HG03159 (cell line): Measurements from ENCODE around the gene ZNF423.

Experiments
- ATAC-seq: cut with Tn5 transposase; IDR thresholded peaks from one replicate; pipeline ENCODE4 v1.9.1; 2021; ENCODE audit warnings: mild to moderate bottlenecking, moderate library complexity; ENCODE audit not compliant: unreplicated experiment

ZNF423 gene

DNA sequence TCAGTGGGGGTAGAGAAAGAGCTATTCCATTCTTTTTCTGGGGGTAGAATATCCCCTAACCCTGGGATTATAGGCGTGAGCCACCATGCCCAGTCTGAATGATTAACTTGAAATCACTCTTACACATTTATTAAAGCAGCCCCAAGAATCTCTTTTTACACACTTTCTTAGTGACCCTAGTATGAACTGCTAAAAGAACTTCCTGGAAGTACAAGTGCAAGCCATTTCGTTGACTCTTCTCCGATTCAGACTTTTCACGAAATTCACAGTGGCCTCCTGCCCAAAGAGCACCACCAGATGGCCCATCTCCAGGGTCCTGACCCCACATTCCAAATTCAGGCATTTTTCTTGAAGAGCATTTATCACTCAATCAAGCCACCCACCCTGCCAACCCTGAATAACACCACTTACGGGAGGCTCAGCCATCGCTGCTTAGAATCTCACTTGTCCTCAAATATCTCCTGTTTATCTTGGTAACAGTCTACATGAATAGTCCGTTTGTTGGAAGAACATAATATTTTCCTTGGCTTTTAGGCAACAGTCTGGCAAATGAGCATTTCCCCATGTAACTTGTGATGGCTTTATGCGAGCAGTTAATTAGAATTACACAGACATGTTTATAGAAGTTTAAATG, 28.0 kb downstream of the ZNF423 start:
- no peak for ATAC-seq

DNA sequence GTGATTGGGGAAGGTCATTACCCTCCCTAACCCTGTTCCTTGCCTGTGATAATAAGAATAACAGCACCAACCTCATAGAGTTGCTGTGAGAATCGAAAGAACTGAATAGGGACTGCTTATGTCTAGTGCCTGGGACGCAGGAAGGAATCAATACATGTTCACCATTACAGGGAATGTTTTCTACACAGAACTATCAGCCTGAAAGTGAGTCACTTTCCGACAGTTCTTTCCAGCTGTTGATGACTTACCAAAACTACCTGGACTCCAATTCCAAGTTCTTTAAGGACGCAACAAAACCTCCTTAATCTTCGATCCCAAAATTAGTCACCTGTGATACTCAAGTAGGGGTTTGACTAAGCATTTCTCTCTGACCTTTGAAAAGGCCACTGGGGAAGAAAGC, 29.4 kb downstream of the ZNF423 start:
- no peak for ATAC-seq

DNA sequence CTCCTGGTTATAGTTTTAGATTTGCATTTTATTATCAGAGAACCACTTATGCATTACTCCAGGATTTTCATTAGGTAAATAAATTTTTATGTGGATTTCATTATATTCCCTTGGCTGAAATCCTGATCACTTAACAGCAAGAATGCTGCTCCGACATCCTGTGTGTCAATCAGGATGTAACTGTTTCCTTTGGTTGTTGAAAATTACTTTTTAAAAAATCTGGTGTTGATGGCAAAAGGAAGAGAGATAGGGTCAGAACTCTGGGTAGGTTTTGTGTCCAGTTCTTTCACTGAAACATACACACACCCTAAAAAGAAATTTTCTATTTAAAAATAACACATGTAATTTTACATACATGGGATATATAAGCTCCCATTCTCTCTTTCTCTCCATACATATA, 30.9 kb downstream of the ZNF423 start:
- ATAC-seq, result no peak

DNA sequence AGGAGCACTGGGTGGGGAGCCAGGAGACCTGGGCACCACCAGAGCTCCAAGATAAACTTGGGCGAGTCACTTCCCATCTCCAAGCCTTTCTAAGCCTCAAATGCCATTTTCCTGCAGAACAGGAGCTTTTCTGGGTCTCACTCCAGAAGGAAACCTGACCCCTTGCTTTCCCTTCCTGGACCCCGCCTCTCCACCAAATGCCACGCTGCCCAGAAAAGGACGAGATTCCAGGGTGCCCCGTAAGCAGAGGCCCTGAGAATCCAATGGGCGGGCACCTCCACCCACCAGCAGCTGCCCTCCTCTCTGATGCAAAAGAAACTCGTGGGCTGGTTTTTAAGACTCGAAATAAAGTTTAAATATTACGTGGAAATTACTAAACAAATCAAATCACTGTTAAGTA, 31.3 kb downstream of the ZNF423 start:
- no peak for ATAC-seq

DNA sequence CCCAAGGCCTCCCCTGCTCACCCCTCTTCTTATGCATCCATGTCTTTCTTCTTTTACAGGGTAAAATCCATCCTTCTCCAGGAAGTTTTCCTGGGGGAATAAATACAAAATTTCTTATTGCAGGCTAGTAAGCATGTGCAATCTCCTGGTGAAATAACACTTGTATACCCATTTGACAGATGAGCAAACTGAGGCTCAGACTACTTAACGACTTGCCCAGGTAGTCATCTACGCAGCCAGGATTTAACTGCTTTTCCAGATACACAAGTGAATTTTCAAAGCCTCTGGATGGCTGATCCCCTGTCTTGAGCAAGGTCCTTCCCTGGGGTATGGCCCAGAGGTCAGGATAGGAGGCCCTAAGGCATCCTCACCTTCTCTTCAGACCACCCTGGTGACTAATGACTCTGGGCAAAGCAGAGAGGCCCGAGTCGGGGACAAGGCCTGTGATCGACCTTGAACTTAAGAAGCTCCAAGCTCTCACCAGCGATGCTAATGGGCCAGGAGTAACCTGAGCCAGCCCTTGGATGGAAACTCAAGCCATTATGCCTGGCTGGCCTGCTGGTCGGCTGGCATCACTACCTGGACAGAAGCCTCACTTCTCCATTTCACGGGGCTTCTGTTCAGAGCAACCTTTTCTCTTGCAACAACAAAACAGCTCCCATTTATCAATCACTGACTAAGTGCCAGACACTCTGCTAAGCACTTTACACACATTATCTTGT, 33.1 kb downstream of the ZNF423 start:
- ATAC-seq, result no peak

DNA sequence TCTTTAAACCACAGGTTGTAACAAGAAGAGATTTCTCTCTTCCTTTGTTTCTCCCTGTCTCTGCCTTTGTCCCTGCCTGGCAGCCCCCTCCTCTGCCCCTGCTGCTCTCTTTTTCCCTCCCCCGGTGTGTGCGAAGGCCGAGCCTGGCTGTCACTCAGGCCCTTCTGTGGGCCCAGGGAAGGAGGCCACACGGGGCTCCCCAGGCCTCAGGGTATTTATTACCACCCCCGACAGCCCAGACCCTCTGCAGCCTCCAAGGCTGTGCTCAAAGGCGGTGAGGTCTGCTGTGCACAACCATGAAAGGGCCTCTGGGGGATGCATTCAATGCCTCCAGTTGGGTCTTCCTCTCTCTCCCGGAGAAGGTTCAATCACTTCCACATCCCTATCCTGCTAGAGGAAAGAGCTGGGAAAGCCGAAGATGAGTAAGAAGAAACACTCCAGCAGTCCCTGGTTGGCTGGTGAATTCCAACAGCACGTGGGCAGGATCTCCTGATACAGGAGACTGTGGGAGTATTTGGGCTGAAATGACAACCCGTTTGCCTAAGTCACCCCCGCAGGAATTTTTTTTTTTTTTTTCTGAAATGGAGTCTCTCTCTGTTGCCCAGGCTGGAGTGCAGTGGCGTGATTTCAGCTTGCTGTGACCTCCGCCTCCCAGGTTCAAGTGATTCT, 34.2 kb downstream of the ZNF423 start:
- no peak for ATAC-seq

DNA sequence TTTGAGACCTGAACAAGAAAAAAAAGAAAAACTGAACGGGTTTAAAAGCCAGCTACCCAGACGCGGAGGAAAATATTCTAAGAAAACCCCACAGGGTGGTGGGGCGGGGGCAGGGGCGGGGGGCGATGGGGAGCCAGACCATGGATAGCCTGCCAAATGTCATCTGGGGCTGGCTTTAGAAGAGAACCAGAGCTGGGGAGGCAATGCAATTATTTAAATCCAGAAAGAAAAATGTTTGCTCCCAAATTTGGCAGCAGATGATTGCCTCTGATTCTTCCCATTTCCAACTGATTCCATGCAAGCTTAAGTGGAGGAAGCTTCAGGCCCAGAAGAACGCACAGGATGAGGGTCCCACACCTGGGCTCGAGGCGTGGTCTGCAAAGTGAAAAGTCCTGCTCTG, 34.8 kb downstream of the ZNF423 start:
- no peak for ATAC-seq

DNA sequence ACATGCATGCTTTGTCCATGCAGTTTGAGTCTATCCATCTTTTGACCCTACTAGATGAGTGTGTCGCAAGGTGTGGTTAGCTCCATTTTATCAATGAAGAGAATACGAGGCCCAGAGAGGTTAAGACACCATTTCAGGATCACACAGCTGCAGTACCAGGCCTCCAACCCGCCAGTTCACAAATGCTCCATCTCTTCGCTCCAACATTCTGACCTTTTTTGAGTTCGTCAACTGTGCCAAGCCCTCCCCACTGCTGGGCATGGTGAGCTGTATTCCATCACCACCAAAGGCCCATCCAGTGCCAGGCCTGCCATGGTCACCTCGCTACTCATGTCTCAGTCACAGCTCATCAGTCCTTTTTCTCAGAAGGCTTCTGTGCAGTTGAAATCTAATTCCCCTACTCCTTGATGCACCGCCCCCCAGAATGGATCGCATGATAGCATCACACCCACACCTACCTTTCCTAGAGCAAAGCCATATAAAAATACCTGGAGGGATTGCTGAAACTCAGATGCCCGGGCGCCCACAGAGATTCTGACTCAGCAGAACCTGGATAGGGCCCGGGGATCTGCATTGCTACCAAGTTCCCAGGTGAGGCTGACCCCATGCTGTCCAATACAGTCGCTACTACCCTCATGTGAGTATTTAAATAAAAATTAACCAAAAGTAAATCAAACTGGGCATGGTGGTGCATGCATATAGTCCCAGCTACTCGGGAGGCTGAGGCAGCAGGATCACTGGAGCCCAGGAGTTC, 38.0 kb downstream of the ZNF423 start:
- ATAC-seq, result no peak

DNA sequence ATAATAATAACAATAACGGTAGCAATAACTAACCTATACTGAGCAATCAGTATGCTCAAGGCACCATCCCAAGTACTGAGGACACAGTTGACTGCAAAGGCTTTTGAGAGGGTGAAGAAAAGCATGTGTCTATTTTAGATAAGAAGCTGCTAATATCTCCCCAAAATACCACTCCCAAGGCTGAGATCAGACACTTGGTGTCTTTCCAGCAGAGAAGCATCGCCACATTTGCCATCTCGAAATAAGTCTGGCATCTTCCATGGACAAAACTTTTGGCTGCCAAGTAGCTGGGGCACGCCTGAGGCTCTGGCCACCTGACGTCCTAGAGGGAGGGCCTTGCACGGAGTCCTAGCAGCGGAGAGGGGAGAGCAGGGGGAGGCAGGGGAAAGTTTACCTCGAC, 39.0 kb downstream of the ZNF423 start:
- ATAC-seq, result no peak

DNA sequence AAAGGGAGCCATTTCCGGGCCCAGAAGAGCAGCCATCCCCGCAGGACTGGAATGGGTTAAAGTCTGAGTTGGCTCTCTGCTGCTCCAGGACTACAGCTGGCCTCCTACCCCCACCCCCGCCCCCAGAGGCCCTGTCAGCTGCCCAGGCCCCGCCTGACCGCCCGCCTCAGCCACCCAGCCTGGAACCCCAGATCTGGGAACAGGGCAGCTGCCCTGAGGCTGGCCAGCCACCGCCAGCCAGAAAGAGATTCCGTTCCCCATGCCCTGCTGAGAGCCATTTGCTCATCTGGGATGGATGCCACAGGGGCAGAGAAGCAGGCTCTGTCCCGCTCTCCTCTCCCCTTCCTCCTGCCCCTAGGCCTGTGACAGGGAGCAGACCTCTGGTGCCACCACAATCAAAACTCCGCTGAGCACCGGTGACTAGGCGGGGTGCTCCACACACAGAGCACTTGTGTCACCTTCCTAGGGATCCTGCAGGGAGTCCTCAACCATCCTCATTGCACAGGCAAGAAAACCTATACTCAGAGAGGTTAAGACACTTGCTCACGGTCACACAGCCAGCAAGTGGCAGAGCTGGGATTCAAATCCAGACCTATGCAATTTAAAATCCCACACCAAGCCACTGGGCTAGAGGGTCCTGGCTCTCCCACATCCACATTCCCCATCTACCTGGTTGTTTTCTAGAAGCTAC, 44.1 kb downstream of the ZNF423 start:
- no peak for ATAC-seq

DNA sequence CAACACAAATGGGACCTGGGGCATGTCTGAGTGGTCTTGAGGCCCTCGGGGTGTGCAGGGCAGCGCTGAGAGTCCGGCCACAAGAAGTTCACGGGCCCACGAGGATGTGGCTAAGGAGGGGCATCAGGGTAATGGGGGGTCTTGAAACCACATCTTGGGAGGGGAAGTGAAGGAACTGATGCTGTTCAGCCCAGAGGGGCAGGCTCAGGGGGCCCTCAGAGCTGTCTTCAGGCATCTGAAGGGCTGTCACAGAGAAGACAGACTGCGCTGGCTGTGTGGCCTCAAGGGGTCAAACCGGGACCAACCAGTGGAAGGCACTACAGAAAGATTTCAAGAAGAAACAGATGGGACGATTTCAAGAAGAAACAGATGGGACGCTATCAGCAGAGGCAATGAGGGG, 45.1 kb downstream of the ZNF423 start:
- no peak for ATAC-seq

DNA sequence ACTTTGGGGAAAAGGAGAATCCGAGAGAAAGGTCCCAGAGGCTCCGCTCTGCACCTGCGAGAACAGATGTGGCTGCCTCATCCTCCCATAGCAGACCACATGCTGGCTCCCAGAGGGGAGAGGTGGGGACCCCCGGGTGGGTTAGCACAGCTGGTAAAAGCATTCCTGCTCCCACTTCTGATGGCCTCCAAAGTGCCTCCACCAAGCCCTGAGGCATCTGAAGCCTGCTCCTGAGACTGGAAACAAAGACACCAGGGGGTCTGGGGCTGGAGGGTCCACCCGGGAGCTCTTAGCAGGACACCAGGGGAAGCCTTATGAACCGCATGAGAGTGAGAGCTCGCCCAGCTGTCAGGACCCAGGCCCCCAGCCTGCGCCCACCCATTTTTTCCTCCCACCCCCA, 46.4 kb downstream of the ZNF423 start:
- no peak for ATAC-seq

DNA sequence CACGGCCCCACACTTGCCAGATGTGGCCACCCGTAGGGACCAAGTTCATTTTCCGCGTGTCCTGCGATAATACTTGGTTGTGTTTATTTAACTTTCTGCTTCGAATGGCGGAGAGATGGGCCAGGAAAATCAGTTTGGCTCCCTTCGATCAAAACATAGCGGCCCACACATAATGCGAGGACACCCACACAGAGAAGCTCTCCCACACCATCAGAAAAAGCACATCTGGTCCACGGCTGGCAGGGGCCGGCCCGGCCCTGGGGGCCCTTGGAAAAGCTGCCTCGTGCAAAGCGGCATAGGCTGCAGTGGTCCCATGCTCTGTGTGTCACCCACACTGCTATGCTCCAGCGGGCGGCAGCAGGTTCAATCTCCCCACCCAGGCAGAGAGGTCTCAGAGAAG, 46.9 kb downstream of the ZNF423 start:
- ATAC-seq, result no peak

DNA sequence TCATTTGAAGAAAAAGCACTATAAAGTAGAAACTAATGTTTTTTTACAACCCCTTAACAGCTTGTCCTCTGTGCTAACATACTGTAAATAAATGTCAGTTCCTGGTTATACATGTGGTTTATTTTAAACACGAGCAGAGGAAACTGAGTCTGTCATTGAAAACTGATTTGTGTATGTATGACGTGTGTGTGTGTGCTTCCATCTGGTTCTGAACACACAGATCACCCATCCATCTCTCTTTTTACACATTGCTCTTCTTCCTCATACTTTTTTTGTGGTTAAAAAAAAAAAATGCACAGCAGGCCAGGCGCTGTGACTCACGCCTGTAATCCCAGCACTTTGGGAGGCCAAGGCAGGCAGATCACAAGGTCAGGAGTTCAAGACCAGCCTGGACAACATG, 49.5 kb downstream of the ZNF423 start:
- no peak for ATAC-seq

DNA sequence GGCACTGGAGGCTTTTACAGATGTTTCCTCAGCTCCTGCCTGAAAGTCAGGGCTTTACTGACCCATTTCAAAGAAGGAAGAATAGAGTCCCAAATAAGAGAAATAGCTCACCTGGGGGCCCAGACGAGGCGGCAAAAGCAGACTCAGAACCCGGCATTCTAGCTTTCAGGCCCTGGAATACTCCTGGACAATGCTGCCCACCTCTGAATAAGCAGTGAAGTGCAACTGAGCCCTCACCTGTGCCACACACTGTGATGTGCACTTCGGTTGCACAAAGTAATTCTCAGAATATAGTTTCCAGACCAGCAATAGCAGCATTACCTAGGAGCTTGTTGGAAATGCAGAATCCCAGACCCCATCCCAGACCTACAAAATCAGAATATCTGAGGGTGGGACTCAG, 54.6 kb downstream of the ZNF423 start:
- ATAC-seq, result no peak

DNA sequence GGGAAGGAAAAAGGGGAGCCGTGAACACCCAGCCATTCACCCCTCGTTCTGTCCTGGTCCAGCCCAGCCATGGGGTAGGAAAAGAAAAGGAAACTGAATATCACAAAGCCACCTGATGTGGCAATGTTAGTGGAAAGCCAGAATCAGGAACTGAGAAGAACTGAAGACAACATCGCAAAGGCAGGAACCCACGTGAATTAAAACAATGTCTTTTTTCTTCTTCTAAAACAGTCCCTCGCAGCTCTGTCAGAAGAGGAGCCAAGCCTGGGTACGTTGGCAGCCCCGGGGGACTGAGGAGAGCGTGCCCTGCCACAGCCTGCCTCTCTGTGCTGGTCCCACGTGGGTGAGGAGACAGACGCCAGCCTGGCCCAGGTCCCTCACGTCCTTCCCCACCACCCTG, 55.0 kb downstream of the ZNF423 start:
- peak; percentile 57 for ATAC-seq

DNA sequence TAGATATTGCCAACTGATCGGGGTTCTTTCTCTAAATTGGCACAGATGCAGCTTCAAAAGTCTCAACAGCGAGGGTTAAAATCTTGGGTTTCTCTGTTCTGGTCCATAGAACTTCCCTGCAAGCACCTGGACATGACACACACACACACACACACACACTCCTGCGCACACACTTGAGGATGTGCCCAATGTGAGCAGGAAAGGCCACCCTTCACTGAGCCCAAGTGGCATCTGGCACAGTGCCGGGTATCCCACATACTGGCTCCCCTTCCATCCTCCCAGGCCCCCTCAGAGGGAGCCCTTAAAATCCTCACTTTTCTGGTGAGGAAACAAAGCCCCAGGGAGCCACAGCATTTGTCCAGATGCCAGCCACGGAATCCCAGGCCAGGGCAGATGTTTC, 55.5 kb downstream of the ZNF423 start:
- ATAC-seq, result no peak

DNA sequence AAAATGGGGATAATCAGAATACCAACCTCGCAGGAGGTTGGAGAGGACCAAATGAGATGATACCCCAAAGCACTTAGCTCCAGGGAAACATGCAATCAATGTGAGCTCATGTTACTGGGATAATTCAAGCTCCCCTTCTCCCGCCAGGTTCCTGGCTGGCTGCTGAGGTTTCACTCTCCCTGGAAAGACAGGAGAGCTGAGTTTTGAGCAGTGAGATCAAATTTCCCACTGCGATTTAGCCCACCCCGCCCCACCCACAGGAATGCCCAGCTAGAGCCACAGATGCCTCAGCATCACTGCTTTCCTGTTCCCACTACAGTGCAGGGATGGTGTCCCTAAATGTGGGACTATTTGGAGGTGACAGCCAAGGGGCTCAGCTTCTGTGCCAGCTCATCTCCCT, 56.7 kb downstream of the ZNF423 start:
- no peak for ATAC-seq

DNA sequence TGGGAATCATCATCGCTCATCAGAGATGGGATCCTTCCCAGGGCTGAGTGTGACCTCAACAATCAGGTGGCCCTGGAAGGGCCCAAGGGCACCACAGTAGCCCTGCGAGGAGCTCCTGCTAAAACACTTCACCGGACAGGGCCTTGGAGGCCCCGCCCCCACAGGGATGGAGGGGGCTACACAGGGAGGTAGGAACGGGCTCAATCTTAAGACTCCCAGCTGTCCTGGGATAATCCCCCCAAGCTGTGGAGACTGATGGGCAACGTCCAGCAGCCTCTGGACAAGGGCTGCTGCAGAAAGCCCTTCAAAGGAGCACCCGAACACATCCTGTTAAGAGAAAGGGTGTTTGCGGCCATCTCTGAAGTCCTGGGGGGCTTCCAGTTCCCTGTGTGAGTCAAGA, 60.4 kb downstream of the ZNF423 start:
- ATAC-seq, result no peak

DNA sequence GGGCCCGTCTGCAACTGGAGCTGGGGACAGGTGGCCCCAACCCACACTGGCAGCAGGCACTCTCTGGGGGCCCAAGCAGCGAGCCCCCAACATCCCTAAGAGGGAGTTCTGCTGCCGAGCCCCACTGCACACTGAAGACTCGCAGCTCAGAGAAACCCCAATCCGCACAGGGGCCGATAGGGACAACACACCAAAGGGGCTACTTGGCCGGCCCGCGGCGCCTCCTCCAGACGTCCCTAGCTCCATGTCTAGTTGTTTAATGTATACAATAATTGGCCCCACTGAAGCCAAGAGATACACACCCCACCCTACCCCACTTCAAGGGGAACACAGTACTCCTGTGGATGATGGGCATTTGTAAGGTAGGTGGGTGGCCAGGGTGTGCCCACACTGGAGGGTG, 62.7 kb downstream of the ZNF423 start:
- ATAC-seq, result no peak

DNA sequence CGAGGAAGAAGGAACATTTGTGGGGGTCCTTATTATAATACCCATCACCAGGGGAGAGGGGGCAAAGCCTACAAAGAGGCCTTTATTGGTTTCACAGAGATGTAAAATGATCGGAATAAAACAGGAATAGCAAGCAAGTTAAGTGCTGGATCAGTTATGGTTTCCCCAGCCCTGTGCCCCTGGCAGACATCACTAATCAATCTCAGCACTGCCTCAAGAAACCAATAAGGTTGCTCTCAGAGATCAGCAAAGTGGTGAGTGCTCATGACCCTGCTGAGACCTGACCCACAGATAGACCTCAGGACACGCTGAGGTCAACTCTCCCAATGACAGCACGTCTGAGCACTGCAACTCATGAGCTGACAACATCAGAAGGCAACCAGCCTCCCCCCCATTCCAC, 66.3 kb downstream of the ZNF423 start:
- no peak for ATAC-seq
